Measurements from ENCODE around the gene FAM181A.

- TF ChIP-seq ZNF830 (CRISPR knock-in tag; IDR thresholded peaks at IDR 0.05) (no peak), RBM22 (IDR thresholded peaks at IDR 0.05; ENCODE audit: low read depth, low read length, poor library complexity, severe bottlenecking) (no peak), SMARCC2 (IDR thresholded peaks at IDR 0.05; ENCODE audit: low read depth) (no peak), CTCF (IDR thresholded peaks at IDR 0.05 in 2 of 3, conservative IDR thresholded peaks at IDR 0.05 in 1 of 3; ENCODE audit: insufficient read depth in 2 of 3, low read depth in 1 of 3, low read length in 3 of 3) (no peak), SMAD1 (IDR thresholded peaks at IDR 0.05; ENCODE audit: low read depth, low read length, partially characterized antibody) (no peak)
Measured at GRCh38 chr14:93970965-93971634, 44.0 kb downstream of the FAM181A start.
